ENCODE data around the gene MDH1B. TPM values are rescaled to one million over a fixed set of nuclear protein-coding genes. Genes with fewer than 3 reads are reported as not detected.

Gene MDH1B
- total RNA-seq, 1 experiment from 2014 or later, result 0.85 TPM

GRCh38 chr2:206784559-206785353, 19.6 kb upstream of the MDH1B start:
- CTCF ChIA-PET, result no interaction called here
- TF ChIP-seq TCF7L2 (IDR thresholded peaks at IDR 0.05; ENCODE audit: low read depth, low read length), result no peak
- TF ChIP-seq CTCF (IDR thresholded peaks at IDR 0.05), result no peak
- no peak for TF ChIP-seq POLR2AphosphoS5 (IDR thresholded peaks at IDR 0.05; ENCODE audit: low read depth, low read length)
- TF ChIP-seq SIN3A (IDR thresholded peaks at IDR 0.05; ENCODE audit: borderline replicate concordance, insufficient read depth, low read depth, low read length), result no peak
- no peak for TF ChIP-seq REST (IDR thresholded peaks at IDR 0.05; ENCODE audit: insufficient read depth in 1 of 2, low read depth in 2 of 2, low read length in 1 of 2)
- DNase-seq (ENCODE audit: low read depth, low spot score) (no peak), ATAC-seq (no peak)
- in situ Hi-C loops (cut with HindIII; ENCODE audit: low pct_unique_long_range_greater_than_20kb, low sequenced_read_pairs) (no loop called here), intact Hi-C loops (cut with micrococcal nuclease; ENCODE audit: unreplicated experiment) (no loop called here)
- peaks cover 19% of the 10 kb centered on the region for H3K36me3 ChIP-seq (ENCODE audit: control insufficient read depth, insufficient read depth, low read length)
- no peaks in the 10 kb centered on the region for H3K27me3 ChIP-seq (ENCODE audit: control insufficient read depth, insufficient read depth, low read length)
- no TSS peak for BruUV-seq (replicated peaks)
- POLR2A ChIA-PET, result no interaction called here
- H3K9me3 ChIP-seq (ENCODE audit: control insufficient read depth, insufficient read depth, low read depth, low read length), result 0 out of 2 replicates have a peak, but pooled peaks cover 4% of the 10 kb centered on the region
- H3K4me3 ChIP-seq (ENCODE audit: low read depth in 2 of 2, low read length in 2 of 2), result no peak overlapping the region
- H3K4me1 ChIP-seq (ENCODE audit: control insufficient read depth, insufficient read depth, low read length), result no peaks in the 10 kb centered on the region
- H3K27ac ChIP-seq (ENCODE audit: low read length), result no peak overlapping the region

- BruUV-seq (replicated peaks), result no TSS peak
- H3K27me3 ChIP-seq (ENCODE audit: control insufficient read depth, insufficient read depth, low read length), result no peaks in the 10 kb centered on the region
- DNase-seq (ENCODE audit: low read depth, low spot score), result no peak
- H3K4me3 ChIP-seq (ENCODE audit: low read depth in 2 of 2, low read length in 2 of 2), result no peak overlapping the region
- ChIA-PET CTCF (no interaction called here), POLR2A (no interaction called here)
- in situ Hi-C loops (cut with HindIII; ENCODE audit: low pct_unique_long_range_greater_than_20kb, low sequenced_read_pairs), result no loop called here
- no peaks in the 10 kb centered on the region for H3K4me1 ChIP-seq (ENCODE audit: control insufficient read depth, insufficient read depth, low read length)
- no peak overlapping the region for H3K27ac ChIP-seq (ENCODE audit: low read length)
- peaks cover 13% of the 10 kb centered on the region for H3K36me3 ChIP-seq (ENCODE audit: control insufficient read depth, insufficient read depth, low read length)
- H3K9me3 ChIP-seq (ENCODE audit: control insufficient read depth, insufficient read depth, low read depth, low read length), result 0 out of 2 replicates have a peak, but pooled peaks cover 4% of the 10 kb centered on the region
- intact Hi-C loops (cut with micrococcal nuclease; ENCODE audit: unreplicated experiment), result no loop called here
- ATAC-seq, result no peak; the same call in 1 of the 2 replicates
- TF ChIP-seq TCF7L2 (IDR thresholded peaks at IDR 0.05; ENCODE audit: low read depth, low read length), result no peak
- no peak for TF ChIP-seq REST (IDR thresholded peaks at IDR 0.05; ENCODE audit: insufficient read depth in 1 of 2, low read depth in 2 of 2, low read length in 1 of 2)
- peak; percentile 79 for TF ChIP-seq CTCF (IDR thresholded peaks at IDR 0.05)
- no peak for TF ChIP-seq POLR2AphosphoS5 (IDR thresholded peaks at IDR 0.05; ENCODE audit: low read depth, low read length)
- TF ChIP-seq SIN3A (IDR thresholded peaks at IDR 0.05; ENCODE audit: borderline replicate concordance, insufficient read depth, low read depth, low read length), result no peak
Observed at GRCh38 chr2:206783718-206784117, 18.6 kb upstream of the MDH1B start.
